ENCODE results near the gene SNX15.

DNA sequence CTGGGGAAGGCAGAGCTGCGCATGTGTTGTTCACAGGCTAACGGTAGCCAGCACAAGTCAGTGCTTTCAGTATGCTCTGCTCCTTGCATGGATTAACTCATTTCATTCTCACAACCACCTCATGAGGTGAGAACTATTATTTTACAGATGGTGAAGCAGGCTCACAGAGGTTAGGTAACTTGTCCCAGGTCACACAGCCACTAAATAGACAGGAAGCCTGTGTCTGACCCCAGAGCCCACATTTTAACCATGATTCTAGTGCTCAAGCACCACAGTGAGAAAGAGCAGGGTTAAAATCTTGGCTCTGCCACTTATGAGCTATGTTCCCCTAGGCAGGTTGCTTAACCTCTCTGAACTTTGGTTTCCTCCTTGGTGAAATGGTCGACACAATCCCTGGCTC is 6.2 kb upstream of the SNX15 start:
- TF ChIP-seq, protein P1, sequence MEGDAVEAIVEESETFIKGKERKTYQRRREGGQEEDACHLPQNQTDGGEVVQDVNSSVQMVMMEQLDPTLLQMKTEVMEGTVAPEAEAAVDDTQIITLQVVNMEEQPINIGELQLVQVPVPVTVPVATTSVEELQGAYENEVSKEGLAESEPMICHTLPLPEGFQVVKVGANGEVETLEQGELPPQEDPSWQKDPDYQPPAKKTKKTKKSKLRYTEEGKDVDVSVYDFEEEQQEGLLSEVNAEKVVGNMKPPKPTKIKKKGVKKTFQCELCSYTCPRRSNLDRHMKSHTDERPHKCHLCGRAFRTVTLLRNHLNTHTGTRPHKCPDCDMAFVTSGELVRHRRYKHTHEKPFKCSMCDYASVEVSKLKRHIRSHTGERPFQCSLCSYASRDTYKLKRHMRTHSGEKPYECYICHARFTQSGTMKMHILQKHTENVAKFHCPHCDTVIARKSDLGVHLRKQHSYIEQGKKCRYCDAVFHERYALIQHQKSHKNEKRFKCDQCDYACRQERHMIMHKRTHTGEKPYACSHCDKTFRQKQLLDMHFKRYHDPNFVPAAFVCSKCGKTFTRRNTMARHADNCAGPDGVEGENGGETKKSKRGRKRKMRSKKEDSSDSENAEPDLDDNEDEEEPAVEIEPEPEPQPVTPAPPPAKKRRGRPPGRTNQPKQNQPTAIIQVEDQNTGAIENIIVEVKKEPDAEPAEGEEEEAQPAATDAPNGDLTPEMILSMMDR (IDR thresholded peaks at IDR 0.05), result no peak
- no peak for TF ChIP-seq POLR2A (IDR thresholded peaks at IDR 0.05)
